Activated effector memory CD4-positive, alpha-beta T cell treated with Interleukin-2 at 50 U/mL for 16 hours (primary cell): ENCODE measurements around the gene HIPK1.
"Not testable (repeated sequence)": the region's sequence is repeated elsewhere in the genome, so short reads cannot be mapped to it uniquely, and the experiment has no call there.

Source experiments
- DNase-seq: peaks from one replicate; pipeline ENCODE4 v3.0.0-alpha.2; 2020

The HIPK1 gene

GRCh38 chr1:113945329-113945728 is 16.2 kb downstream of the HIPK1 start:
- DNase-seq = no peak

- DNase-seq = no peak
These were observed 17.0 kb downstream of the HIPK1 start for GRCh38 chr1:113946112-113946511.

GRCh38 chr1:113946678-113947387 is 17.7 kb downstream of the HIPK1 start:
- no peak for DNase-seq

- no peak for DNase-seq
These were observed 18.4 kb downstream of the HIPK1 start for GRCh38 chr1:113947388-113948107.

- not testable (repeated sequence) for DNase-seq
These were observed 19.0 kb downstream of the HIPK1 start for GRCh38 chr1:113948151-113948550.

GRCh38 chr1:113949007-113949406 is 19.9 kb downstream of the HIPK1 start:
- no peak for DNase-seq

GRCh38 chr1:113950908-113951307 is 21.8 kb downstream of the HIPK1 start:
- DNase-seq = no peak

GRCh38 chr1:113951719-113952118 is 22.6 kb downstream of the HIPK1 start:
- DNase-seq = no peak

- DNase-seq = no peak
These were observed 28.9 kb downstream of the HIPK1 start for GRCh38 chr1:113957984-113958383.

GRCh38 chr1:113958691-113959090 is 29.6 kb downstream of the HIPK1 start:
- DNase-seq = no peak

GRCh38 chr1:113963281-113963906 is 34.3 kb downstream of the HIPK1 start:
- no peak for DNase-seq

- DNase-seq = no peak
These were observed 36.7 kb downstream of the HIPK1 start for GRCh38 chr1:113965703-113966412.

GRCh38 chr1:113972954-113973353 is 43.8 kb downstream of the HIPK1 start:
- no peak for DNase-seq

GRCh38 chr1:113975211-113975895 is 46.2 kb downstream of the HIPK1 start:
- no peak for DNase-seq

GRCh38 chr1:113976609-113977278 is 47.6 kb downstream of the HIPK1 start:
- no peak for DNase-seq

GRCh38 chr1:113977906-113978305 is 48.8 kb downstream of the HIPK1 start:
- DNase-seq = no peak

- no peak for DNase-seq
These were observed 50.0 kb downstream of the HIPK1 start, which contains the start of gene OLFML3 for GRCh38 chr1:113978863-113979702. Gene OLFML3 (plus strand): TSS chr1:113979474. CDS start chr1:113979517, 43 bp downstream.

GRCh38 chr1:113980110-113980509 is 51.0 kb downstream of the HIPK1 start:
- no peak for DNase-seq

- no peak for DNase-seq
These were observed 53.1 kb downstream of the HIPK1 start for GRCh38 chr1:113981962-113982931.

- DNase-seq = no peak
These were observed 53.8 kb downstream of the HIPK1 start for GRCh38 chr1:113982949-113983348.
